SKM-1 (cell line): Measurements from ENCODE around the gene CHST11.

Experiments used
- DNase-seq: peaks from one replicate; lab custom pipeline; 2025; ENCODE audit not compliant: unreplicated experiment; lab: John Stamatoyannopoulos, UW

The CHST11 gene

GRCh38 chr12:104479123-104479662, 22.4 kb downstream of the CHST11 start:
- no peak for DNase-seq

GRCh38 chr12:104480012-104480411, 23.3 kb downstream of the CHST11 start:
- DNase-seq: no peak

- DNase-seq: peak; percentile 7
Measured at GRCh38 chr12:104480826-104481440, 24.2 kb downstream of the CHST11 start.

GRCh38 chr12:104482113-104482512, 25.4 kb downstream of the CHST11 start:
- DNase-seq: no peak

- DNase-seq: no peak
Measured at GRCh38 chr12:104482748-104483147, 26.0 kb downstream of the CHST11 start.

GRCh38 chr12:104484079-104484478, 27.3 kb downstream of the CHST11 start:
- no peak for DNase-seq

GRCh38 chr12:104485651-104486362, 29.1 kb downstream of the CHST11 start:
- no peak for DNase-seq

GRCh38 chr12:104486363-104486750, 29.6 kb downstream of the CHST11 start:
- DNase-seq: no peak

GRCh38 chr12:104486943-104487819, 30.4 kb downstream of the CHST11 start:
- no peak for DNase-seq

GRCh38 chr12:104488374-104488773, 31.6 kb downstream of the CHST11 start:
- no peak for DNase-seq

GRCh38 chr12:104490186-104490585, 33.4 kb downstream of the CHST11 start:
- DNase-seq: no peak

GRCh38 chr12:104490850-104491249, 34.1 kb downstream of the CHST11 start:
- no peak for DNase-seq

- no peak for DNase-seq
Measured at GRCh38 chr12:104493496-104493895, 36.7 kb downstream of the CHST11 start.

GRCh38 chr12:104494137-104494792, 37.5 kb downstream of the CHST11 start:
- DNase-seq: no peak

GRCh38 chr12:104494793-104495158, 38.0 kb downstream of the CHST11 start:
- no peak for DNase-seq

GRCh38 chr12:104495786-104496185, 39.0 kb downstream of the CHST11 start:
- no peak for DNase-seq

GRCh38 chr12:104496336-104496735, 39.6 kb downstream of the CHST11 start:
- no peak for DNase-seq

GRCh38 chr12:104498211-104498801, 41.6 kb downstream of the CHST11 start:
- DNase-seq: no peak

- no peak for DNase-seq
Measured at GRCh38 chr12:104499668-104500332, 43.1 kb downstream of the CHST11 start.

GRCh38 chr12:104501115-104501514, 44.4 kb downstream of the CHST11 start:
- DNase-seq: no peak
